Gastroesophageal sphincter (tissue), 3 donors: ENCODE data around the gene MGA.

Experiments used
- EP300 ChIP-seq: sonication (generic); formaldehyde crosslinking; IDR thresholded peaks from one replicate; pipeline ENCODE4 v1.6.1; 2017; ENCODE audit warnings: antibody characterized with exemption, mild to moderate bottlenecking
- POLR2A ChIP-seq, 2 donors: fragments of 450-650 bp; IDR thresholded peaks; one replicate each; pipeline ENCODE4 v1.6.1; 2017; ENCODE audit warnings: antibody characterized with exemption in 2 of 2, mild to moderate bottlenecking in 2 of 2, moderate library complexity in 1 of 2
- POLR2AphosphoS5 ChIP-seq: sonication (generic); formaldehyde crosslinking; IDR thresholded peaks from one replicate; pipeline ENCODE4 v1.6.1; 2017; ENCODE audit warnings: antibody characterized with exemption
- TF ChIP-seq, protein P1 (sequence below), 4 experiments: fragments of 200-600 bp in 2 of 4; fragments of 450-650 bp in 2 of 4; sonication (generic) in 1 of 4; IDR thresholded peaks; one replicate each; pipeline ENCODE4 v1.5.1; 2017 to 2019; ENCODE audit warnings: antibody characterized with exemption in 4 of 4, mild to moderate bottlenecking in 2 of 4, moderate library complexity in 2 of 4

- TF ChIP-seq EP300 (no peak), POLR2A (IDR thresholded peaks at IDR 0.05) (no peak), POLR2AphosphoS5 (no peak)
- TF ChIP-seq, protein P1, sequence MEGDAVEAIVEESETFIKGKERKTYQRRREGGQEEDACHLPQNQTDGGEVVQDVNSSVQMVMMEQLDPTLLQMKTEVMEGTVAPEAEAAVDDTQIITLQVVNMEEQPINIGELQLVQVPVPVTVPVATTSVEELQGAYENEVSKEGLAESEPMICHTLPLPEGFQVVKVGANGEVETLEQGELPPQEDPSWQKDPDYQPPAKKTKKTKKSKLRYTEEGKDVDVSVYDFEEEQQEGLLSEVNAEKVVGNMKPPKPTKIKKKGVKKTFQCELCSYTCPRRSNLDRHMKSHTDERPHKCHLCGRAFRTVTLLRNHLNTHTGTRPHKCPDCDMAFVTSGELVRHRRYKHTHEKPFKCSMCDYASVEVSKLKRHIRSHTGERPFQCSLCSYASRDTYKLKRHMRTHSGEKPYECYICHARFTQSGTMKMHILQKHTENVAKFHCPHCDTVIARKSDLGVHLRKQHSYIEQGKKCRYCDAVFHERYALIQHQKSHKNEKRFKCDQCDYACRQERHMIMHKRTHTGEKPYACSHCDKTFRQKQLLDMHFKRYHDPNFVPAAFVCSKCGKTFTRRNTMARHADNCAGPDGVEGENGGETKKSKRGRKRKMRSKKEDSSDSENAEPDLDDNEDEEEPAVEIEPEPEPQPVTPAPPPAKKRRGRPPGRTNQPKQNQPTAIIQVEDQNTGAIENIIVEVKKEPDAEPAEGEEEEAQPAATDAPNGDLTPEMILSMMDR (IDR thresholded peaks at IDR 0.05): no peak
Observed at GRCh38 chr15:41693757-41694156, 33.6 kb downstream of the MGA start.
